Stimulated activated CD4-positive, alpha-beta T cell treated with anti-CD3 and anti-CD28 coated beads, Interleukin-12 subunit alpha, Interleukin-12 subunit beta, amount 100 ng/mL, for 48 hours (primary cell): ENCODE results near the gene SAPCD1.

Source experiments
- DNase-seq, 3 donors: peaks; one replicate each; pipeline ENCODE4 v3.0.0-alpha.2; 2020; ENCODE audit warnings: low read depth in 2 of 3, low spot score in 1 of 3

Gene SAPCD1

GRCh38 chr6:31729515-31729978, 32.9 kb upstream of the SAPCD1 start:
- peak; percentile 52 to 79 (median 73) for DNase-seq

GRCh38 chr6:31729979-31730630, 32.4 kb upstream of the SAPCD1 start:
- DNase-seq: peak in 2 of 3 donors; percentile 49 to 54

GRCh38 chr6:31730631-31731086, 31.8 kb upstream of the SAPCD1 start:
- no peak for DNase-seq

GRCh38 chr6:31732029-31732428, 30.4 kb upstream of the SAPCD1 start:
- DNase-seq: no peak

- DNase-seq: no peak
Measured at GRCh38 chr6:31733734-31734133, 28.7 kb upstream of the SAPCD1 start.

GRCh38 chr6:31734247-31734820, 28.1 kb upstream of the SAPCD1 start:
- no peak for DNase-seq

- DNase-seq: peak in 1 of 3 donors; percentile 31
Measured at GRCh38 chr6:31734821-31735406, 27.5 kb upstream of the SAPCD1 start.

- peak; percentile 68 to 79 (median 79) for DNase-seq
Measured at GRCh38 chr6:31736021-31736767, 26.3 kb upstream of the SAPCD1 start, which contains the start of gene CLIC1. CLIC1 (minus strand) TSS chr6:31736530; CDS start chr6:31736300, 230 bp downstream.

- DNase-seq: no peak
Measured at GRCh38 chr6:31736768-31737314, 25.6 kb upstream of the SAPCD1 start.

GRCh38 chr6:31737315-31737990, 25.0 kb upstream of the SAPCD1 start:
- no peak for DNase-seq

- peak in 2 of 3 donors; percentile 50 to 56 for DNase-seq
Measured at GRCh38 chr6:31737991-31738979, 24.2 kb upstream of the SAPCD1 start.

GRCh38 chr6:31739639-31740396, 22.6 kb upstream of the SAPCD1 start, which contains the start of gene MSH5:
MSH5 (plus strand) TSS chr6:31740005; CDS start chr6:31740467, 462 bp downstream.
- peak; percentile 92 to 96 (median 94) for DNase-seq

GRCh38 chr6:31740397-31741223, 21.8 kb upstream of the SAPCD1 start:
- no peak for DNase-seq

GRCh38 chr6:31741815-31742214, 20.6 kb upstream of the SAPCD1 start:
- no peak for DNase-seq

- DNase-seq: no peak
Measured at GRCh38 chr6:31742894-31743293, 19.6 kb upstream of the SAPCD1 start.

GRCh38 chr6:31744422-31744821, 18.0 kb upstream of the SAPCD1 start:
- no peak for DNase-seq

- no peak for DNase-seq
Measured at GRCh38 chr6:31749301-31750036, 13.0 kb upstream of the SAPCD1 start.
